Measurements from ENCODE around the gene RIT2. TPM values are rescaled to one million over a fixed set of nuclear protein-coding genes. Genes with fewer than 3 reads are reported as not detected.

Gene RIT2
- total RNA-seq, 4 donors from 2014 or later, result not detected

- Histone ChIP-seq H3K4me1 (no peaks in the 10 kb centered on the region), H3K36me3 (no peaks in the 10 kb centered on the region), H3K27ac (no peak overlapping the region), H3K4me3 (no peak overlapping the region), H3K27me3 (no peaks in the 10 kb centered on the region), H3K9me3 (no peaks in the 10 kb centered on the region)
- no peak for DNase-seq (ENCODE audit: low spot score in 2 of 2)
- WGBS, 2 donors, result 48 to 63% methylated on average over 2 of the region's 2 CpGs
- TF ChIP-seq CTCF (IDR thresholded peaks at IDR 0.05), result no peak
- no peak for TF ChIP-seq EP300 (IDR thresholded peaks at IDR 0.05)
- no peak for TF ChIP-seq POLR2A (IDR thresholded peaks at IDR 0.05)
These were observed 42.9 kb upstream of the RIT2 start for GRCh38 chr18:43158381-43158780.

- 74 to 75% methylated on average over 3 of the region's 3 CpGs for WGBS, 2 donors
- no peaks in the 10 kb centered on the region for H3K36me3 ChIP-seq
- H3K27ac ChIP-seq, result no peak overlapping the region
- TF ChIP-seq CTCF (IDR thresholded peaks at IDR 0.05) (no peak), EP300 (IDR thresholded peaks at IDR 0.05) (no peak), POLR2A (IDR thresholded peaks at IDR 0.05) (no peak)
- H3K4me1 ChIP-seq, result no peaks in the 10 kb centered on the region
- DNase-seq (ENCODE audit: low spot score in 2 of 2), result no peak
- no peak overlapping the region for H3K4me3 ChIP-seq
- no peaks in the 10 kb centered on the region for H3K9me3 ChIP-seq
- no peaks in the 10 kb centered on the region for H3K27me3 ChIP-seq
These were observed 40.4 kb upstream of the RIT2 start for GRCh38 chr18:43155842-43156241.

- Histone ChIP-seq H3K9me3 (no peaks in the 10 kb centered on the region), H3K27me3 (no peaks in the 10 kb centered on the region), H3K4me3 (no peak overlapping the region), H3K36me3 (no peaks in the 10 kb centered on the region), H3K27ac (no peak overlapping the region), H3K4me1 (no peaks in the 10 kb centered on the region)
- no peak for DNase-seq (ENCODE audit: low spot score in 2 of 2)
- TF ChIP-seq POLR2A (IDR thresholded peaks at IDR 0.05) (no peak), CTCF (IDR thresholded peaks at IDR 0.05) (no peak), EP300 (IDR thresholded peaks at IDR 0.05) (no peak)
- WGBS, 2 donors, result 47 to 48% methylated on average over 2 of the region's 2 CpGs
These were observed 32.7 kb upstream of the RIT2 start for GRCh38 chr18:43148231-43148630.

GRCh38 chr18:43141208-43141607 is 25.7 kb upstream of the RIT2 start:
- no peaks in the 10 kb centered on the region for H3K9me3 ChIP-seq
- no peak for DNase-seq (ENCODE audit: low spot score in 2 of 2)
- H3K36me3 ChIP-seq, result no peaks in the 10 kb centered on the region
- no peak overlapping the region for H3K27ac ChIP-seq
- no peaks in the 10 kb centered on the region for H3K4me1 ChIP-seq
- no peak overlapping the region for H3K4me3 ChIP-seq
- TF ChIP-seq POLR2A (IDR thresholded peaks at IDR 0.05) (no peak), EP300 (IDR thresholded peaks at IDR 0.05) (no peak), CTCF (IDR thresholded peaks at IDR 0.05) (no peak)
- WGBS, 2 donors, result 51 to 54% methylated on average over 2 of the region's 2 CpGs
- H3K27me3 ChIP-seq, result no peaks in the 10 kb centered on the region

GRCh38 chr18:43139288-43139946 is 23.9 kb upstream of the RIT2 start:
- H3K27ac ChIP-seq, result no peak overlapping the region
- TF ChIP-seq EP300 (IDR thresholded peaks at IDR 0.05) (no peak), POLR2A (IDR thresholded peaks at IDR 0.05) (no peak), CTCF (IDR thresholded peaks at IDR 0.05) (no peak)
- no peaks in the 10 kb centered on the region for H3K4me1 ChIP-seq
- H3K9me3 ChIP-seq, result no peaks in the 10 kb centered on the region
- H3K4me3 ChIP-seq, result no peak overlapping the region
- no peaks in the 10 kb centered on the region for H3K27me3 ChIP-seq
- H3K36me3 ChIP-seq, result no peaks in the 10 kb centered on the region
- WGBS, 2 donors, result 91 to 93% methylated on average over 5 to 15 of the region's 21 CpGs
- DNase-seq (ENCODE audit: low spot score in 2 of 2), result no peak

All from tibial nerve (tissue), 4 donors.